Forelimb muscle (tissue), 1 donor: ENCODE results near the gene SNX22. TPM values are rescaled to one million over a fixed set of nuclear protein-coding genes. Genes with fewer than 3 reads are reported as not detected.
A peak's percentile ranks its signal among the peaks of the same experiment; 100 is the strongest.

Experiments used
- DNase-seq: peaks from one replicate; pipeline ENCODE4 v3.0.0-alpha.2; 2013; ENCODE audit warnings: low read depth
- polyA plus RNA-seq: library from polyadenylated mRNA; unstranded; fragments of 120-200 nt; gene quantifications from one replicate; pipeline ENCODE4 v1.2.1, GENCODE V29; 2013; ENCODE audit not compliant: insufficient read length

The SNX22 gene
- polyA plus RNA-seq, 1 donor: 1.1 TPM

GRCh38 chr15:64156652-64157331 lies 5.3 kb downstream of the SNX22 start:
- no peak for DNase-seq

GRCh38 chr15:64157599-64158125 lies 6.1 kb downstream of the SNX22 start:
- DNase-seq: no peak

- DNase-seq: no peak
These were observed 7.0 kb downstream of the SNX22 start for GRCh38 chr15:64158363-64159134.

- no peak for DNase-seq
These were observed 10.4 kb downstream of the SNX22 start for GRCh38 chr15:64161688-64162477.

GRCh38 chr15:64162478-64162868 lies 10.9 kb downstream of the SNX22 start:
- DNase-seq: no peak

GRCh38 chr15:64162869-64163658 lies 11.5 kb downstream of the SNX22 start, which contains the start of gene PPIB:
Gene PPIB, minus strand, starts transcription at chr15:64163022. Its CDS starts 36 bp downstream, at chr15:64162986.
- peak; percentile 88 for DNase-seq

GRCh38 chr15:64163659-64164362 lies 12.3 kb downstream of the SNX22 start:
- DNase-seq: no peak

- no peak for DNase-seq
These were observed 12.9 kb downstream of the SNX22 start for GRCh38 chr15:64164436-64164835.

- no peak for DNase-seq
These were observed 14.8 kb downstream of the SNX22 start for GRCh38 chr15:64166102-64166890.

GRCh38 chr15:64180235-64180824 lies 28.8 kb downstream of the SNX22 start:
- DNase-seq: no peak

GRCh38 chr15:64182859-64183370 lies 31.4 kb downstream of the SNX22 start:
- DNase-seq: no peak

- DNase-seq: no peak
These were observed 33.8 kb downstream of the SNX22 start for GRCh38 chr15:64185146-64185911.

- no peak for DNase-seq
These were observed 36.1 kb downstream of the SNX22 start for GRCh38 chr15:64187396-64188191.

- DNase-seq: no peak
These were observed 40.7 kb downstream of the SNX22 start for GRCh38 chr15:64191971-64192830.

- no peak for DNase-seq
These were observed 42.4 kb downstream of the SNX22 start for GRCh38 chr15:64193971-64194370.

GRCh38 chr15:64197425-64197824 lies 45.9 kb downstream of the SNX22 start:
- DNase-seq: no peak

GRCh38 chr15:64205202-64205601 lies 53.7 kb downstream of the SNX22 start:
- DNase-seq: no peak
